ENCODE data around the gene WNT11.

Gene WNT11

DNA sequence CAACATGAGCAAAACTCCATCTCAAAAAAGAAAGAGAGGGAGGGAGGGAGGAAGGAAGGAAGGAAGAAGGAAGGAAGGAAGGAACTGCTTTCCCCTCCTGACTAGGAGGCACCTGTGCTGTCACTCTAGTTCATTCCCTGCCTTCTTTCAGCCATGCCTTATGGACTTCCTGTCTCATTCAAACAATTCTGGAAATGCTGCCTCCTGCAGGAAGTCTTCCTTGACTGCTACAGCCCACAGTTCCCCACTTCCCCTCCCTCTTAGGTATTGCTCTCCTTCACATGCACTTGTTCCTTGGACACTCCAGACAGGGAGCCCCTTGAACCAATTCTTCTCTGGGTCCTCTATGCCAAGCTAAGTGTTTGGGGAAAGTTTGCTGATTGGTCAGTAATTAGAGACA, 31.6 kb upstream of the WNT11 start:
- DNase-seq (ENCODE audit: low read depth in 2 of 2) = no peak

DNA sequence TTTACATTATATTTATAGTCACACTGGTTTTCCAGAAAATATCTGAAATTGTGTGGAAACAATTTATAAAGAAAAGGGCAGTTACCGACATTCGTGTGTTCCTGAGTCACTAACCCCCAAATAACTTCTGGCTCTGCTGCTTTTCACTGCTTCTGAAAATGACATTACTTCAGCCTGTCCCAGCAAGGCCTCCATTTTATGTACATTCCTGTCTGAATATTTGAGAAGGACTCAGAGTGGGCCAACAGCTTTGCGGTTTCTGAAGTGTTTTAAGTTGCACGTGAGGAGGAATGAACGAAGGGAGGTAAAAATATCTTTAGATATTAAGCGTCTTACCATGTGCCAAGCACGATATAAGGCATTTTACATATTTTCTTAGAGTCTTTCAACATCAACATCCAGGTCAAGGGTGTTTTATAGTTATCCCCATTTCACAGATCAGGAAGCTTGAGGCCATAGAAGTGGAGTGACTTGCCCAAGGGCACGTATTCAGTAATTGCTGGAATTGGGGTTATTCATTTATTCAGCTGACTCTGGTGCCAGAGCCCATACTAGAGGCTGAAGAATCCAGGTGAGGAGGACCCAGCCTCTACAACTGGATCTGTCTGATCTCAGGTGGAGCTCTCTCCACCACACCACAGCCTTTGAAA, 30.8 kb upstream of the WNT11 start:
- DNase-seq (ENCODE audit: low read depth in 2 of 2) = no peak

DNA sequence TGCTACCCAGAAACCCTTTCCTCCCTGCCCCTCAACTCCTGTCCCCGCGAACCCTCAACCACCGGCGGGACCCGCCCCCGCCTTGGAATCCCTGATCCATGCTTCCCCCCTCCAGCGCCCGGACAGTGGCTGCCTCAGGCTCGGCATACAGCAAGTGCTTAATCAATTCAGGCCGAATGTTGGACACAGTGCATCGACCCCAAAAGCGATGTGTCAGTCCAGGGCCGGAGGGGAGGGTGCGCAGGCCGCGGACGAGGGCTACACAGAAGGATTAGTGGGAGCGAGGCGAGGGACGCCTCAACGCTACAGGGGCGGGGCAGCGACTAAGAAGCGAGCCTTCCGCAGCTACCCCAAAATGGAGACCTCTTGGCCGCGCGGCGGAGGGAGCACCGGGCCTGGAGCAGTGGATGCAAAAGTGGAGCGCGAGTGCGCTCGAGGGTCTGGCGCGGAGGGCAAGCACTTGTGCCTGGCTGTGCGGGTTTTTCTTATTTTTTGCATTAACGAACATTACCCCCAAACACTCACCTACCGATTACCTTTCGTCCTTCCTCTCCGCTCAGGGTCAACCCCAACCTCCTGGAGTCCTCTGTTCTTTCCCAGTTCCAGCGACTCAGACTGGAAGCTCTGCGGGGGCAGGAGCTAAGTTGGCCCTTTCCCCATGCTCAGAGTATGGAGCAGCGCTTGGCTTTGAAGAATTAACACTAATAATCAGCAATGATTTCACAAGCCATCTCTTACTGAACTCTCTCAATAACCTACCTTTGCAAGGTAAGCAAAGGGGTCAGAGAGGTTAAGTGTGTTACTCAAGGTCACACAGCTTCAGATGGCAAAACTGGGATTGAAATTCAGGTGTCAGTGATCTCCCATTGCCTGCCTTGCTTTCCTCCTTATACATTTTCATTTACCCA, 30.0 kb upstream of the WNT11 start:
- DNase-seq (ENCODE audit: low read depth in 2 of 2) = no peak

DNA sequence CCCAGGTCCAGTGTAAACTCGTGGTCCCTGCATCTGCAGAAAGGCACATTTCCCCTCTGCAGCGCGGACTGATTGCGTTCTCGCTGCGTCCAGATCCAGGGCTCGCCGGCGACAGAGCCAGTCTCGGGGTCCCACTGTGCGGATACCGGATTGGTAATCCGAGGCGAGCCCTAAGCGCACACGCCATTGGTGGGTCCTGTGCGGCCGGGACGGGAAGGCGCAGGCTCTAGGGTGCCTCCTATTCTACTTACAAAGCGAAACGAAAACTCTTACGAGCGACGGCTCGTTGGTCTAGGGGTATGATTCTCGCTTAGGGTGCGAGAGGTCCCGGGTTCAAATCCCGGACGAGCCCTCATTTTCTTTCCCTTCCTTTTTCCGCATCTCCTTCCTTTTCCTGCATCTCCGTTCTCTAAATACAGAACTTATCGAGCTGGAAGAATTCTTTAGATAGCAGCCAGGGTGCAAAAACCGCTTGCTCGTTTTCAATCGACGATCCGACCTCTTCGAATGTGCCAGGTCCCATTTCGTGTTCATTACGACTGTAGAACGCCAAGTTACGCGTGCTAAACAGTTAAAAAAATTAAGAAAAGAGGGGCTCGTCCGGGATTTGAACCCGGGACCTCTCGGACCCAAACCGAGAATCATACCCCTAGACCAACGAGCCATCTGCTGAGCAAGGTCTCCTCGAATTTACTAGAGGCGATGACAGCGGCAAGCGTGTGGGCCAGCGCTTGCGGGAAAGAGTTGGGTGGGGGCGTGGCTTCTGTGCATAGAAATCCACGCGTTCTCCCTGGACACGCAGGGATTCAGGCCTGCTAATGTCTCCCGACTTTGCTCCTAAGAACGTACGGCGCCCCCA, 29.2 kb upstream of the WNT11 start:
- peak; percentile 80 to 83 for DNase-seq (ENCODE audit: low read depth in 2 of 2)

DNA sequence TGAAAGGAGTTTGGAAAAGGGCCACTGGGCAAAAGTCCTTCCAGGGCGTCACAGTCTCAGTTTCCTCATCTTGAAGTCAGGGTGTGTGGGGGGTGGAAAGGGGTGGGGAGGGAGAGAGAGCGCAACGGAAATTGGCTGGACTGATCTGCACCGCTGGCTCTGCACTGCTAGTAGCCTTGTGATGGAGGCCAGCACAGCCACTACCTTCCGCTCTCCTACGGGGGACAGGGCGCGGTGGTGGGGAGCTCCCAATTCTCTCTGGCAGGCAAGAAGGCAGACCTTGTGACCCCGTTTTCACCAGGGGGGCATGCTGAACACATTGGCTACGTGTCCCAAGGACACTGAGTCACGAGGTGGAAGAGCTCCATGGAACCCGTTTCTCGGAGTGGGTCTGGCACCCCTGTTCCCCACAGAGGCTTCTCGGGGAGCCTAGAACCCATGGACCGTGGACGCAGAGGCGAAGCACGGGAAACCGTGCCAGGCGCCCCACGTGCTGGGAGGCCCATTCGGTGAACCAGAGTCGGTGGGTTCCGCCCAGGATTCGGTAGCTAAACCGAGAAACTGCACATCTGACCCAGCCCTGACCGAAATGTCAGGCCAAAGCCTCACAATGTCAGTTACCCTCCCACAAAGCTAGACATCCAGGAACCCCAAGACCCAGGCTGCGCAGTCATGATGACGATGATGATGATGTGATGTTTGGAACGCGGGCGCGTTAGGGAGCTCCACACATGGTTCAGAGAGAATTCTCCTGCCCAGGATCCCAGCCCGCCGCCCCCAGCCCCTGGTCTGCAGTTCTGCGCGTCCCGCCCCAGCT, 28.3 kb upstream of the WNT11 start:
- no peak for DNase-seq (ENCODE audit: low read depth in 2 of 2)

DNA sequence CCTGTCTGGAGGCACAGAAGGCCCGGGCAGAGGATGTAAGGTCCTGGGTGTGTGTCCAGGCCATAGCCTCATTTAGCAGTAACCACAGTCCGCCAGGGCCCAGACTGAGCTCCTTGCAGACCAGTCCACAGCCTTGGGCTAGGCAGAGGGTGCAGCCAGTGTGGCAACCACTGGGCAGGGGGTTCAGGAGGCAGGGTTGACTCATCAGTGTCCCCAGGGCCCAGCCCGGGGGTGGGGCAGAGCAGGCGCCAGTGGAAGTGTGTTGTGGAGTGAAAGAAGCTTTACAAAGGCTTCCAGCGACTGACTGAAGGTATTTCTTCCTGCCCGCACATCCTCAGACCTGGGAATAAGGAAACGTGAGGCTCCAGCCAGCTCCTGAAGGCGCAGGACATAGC, 27.7 kb upstream of the WNT11 start:
- DNase-seq (ENCODE audit: low read depth in 2 of 2) = no peak

DNA sequence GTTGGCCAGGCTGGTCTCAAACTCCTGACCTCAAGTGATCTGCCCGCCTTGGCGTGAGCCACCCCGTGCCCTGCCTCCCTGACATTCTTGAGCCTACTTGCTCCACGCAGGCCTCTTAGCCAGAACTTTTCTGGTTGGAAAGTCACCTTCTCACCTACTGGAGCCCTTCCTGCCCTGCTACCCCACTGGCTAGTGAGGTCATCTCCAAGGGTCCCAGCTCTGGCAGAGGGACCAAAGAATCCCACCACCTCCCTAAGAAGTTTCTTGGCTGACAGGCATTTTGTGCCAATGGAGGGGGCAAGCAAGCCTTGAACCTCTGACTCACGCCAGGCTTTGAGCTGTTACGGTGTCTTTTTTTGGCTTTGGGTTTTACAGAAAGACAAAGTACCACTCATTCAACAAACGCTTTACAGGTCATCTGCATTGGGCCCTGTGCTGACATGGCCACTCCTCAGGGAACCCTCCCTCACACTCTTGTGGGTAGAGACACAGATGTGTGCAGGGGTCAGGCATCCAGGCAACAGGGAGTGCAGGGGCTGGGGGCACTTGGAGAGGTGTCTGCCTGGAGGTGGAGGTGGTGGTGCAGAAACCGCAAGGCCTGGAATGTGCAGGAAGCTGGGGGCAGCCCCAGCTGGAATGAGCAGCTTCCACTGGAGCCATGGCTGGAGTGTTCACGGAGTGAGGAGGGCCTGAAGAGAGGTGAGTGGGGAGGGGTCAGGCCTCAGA, 27.1 kb upstream of the WNT11 start:
- DNase-seq (ENCODE audit: low read depth in 2 of 2) = no peak

DNA sequence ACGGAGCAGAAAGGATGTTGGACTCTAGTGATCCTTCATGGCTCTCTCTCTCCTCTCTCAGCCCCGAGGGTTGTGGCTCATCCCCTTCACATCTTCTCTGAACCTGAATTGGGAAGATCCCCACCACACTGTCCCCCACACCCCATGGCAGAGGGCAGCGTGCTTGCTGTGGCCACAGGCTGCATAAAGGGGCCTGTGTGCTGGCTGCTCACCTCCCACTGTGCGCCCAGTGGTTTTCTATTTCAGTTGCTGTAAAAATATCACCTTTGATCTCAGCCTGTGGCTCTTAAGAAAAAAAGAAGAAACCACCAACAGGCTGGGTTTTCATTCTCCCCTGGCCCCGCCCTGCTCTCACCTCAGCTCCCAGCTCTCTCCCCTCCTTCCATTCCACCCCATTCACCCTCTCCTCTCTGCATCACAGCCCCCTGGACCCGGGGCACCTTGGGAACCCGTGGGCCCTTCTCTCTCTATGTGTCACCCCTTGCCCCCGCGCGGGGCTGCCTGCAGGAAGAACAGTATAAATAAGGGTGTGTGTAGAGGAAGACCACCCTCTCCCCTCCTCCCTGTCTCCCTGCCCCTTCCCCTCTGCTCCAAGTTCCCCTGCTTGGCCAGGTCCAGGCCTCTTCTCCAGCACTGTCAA, 25.8 kb upstream of the WNT11 start:
- DNase-seq (ENCODE audit: low read depth in 2 of 2) = no peak

DNA sequence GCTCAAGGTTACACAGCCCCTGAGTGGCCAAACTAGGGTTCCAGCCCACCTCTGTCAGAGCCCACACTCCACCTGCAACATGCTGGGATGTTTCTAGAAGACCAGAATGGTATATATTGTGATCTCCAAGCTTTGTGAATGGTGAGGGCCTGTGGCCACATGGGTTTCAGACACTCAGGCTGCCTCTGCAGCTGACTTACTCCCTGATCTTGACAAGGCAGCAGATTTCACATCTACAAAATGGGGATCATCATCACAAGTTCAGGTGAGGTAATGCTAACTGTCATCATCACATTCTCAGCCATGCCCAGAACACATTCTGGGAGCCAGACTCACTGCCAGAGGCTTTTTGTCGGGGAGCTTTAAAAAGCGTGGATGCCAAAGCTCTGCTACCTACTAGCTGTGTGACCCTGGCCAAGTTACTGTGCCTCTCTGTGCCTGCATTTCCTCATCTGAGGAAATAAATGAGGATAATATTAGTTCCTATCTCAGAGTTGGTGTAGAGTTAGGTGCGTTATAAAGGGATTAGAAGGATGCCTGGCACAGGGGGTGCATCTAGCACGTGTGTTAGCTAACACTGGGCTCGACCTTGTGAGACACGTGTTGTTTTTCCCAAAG, 24.9 kb upstream of the WNT11 start:
- DNase-seq (ENCODE audit: low read depth in 2 of 2) = no peak

DNA sequence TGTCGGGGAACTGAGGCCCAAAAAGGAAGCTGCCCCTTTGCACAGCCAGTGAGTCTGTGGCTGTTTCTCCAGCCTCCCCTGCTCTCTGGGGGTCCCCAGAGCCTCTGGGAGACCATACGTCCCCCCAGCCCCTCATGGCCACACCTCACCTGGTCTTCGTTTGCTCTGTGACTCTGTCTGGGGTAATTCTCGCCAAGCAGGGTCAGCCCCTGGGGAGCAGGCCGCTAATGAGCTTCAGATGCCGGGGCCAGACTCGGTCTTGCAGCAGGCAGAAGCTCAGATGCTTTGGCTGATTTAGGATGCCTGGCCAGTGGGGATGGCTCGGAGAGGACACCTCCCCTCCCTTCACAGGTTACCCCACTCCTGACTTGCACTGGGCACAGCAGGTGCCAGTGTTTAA, 24.1 kb upstream of the WNT11 start:
- no peak for DNase-seq (ENCODE audit: low read depth in 2 of 2)

DNA sequence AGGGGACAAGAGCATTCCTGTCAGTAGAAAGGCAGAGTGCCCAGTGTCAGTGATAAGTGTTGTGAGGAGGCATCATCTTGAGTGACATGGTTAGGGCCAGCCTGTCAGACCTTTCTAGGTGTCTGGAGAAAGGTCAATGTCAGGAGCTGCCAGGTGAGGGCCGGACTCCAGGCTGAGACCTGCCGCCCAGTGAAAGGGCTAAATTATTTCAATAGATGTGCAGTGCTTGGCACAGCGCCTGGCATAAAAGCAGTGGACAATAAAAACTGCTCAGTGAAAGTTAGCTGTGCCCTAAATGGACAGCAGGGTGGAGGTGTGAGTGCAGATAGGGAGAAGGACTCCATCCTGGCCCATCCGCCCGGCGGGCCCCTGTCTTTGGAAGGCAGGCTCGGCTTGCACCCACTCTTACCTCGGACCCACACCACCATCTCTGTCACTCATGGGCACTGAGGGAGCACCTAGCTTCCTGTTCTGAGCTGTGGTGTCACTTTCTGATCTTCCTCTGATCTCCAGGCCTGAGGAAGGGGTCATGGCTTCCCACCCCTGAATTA, 23.5 kb upstream of the WNT11 start:
- DNase-seq (ENCODE audit: low read depth in 2 of 2) = no peak

DNA sequence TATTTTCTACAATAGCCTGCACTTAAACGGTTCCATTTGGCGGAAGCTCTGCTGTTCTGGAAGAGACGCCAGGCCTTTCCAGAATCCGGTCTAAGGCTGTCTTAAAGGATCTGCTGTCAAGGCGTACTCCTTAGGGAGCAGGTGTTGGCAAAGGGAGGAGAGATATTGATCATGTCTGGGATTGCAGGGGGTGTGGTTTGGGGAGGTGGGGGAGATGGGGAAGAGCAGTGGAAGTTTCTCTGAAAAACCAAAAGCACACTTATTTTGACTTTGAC, 22.5 kb upstream of the WNT11 start:
- no peak for DNase-seq (ENCODE audit: low read depth in 2 of 2)

DNA sequence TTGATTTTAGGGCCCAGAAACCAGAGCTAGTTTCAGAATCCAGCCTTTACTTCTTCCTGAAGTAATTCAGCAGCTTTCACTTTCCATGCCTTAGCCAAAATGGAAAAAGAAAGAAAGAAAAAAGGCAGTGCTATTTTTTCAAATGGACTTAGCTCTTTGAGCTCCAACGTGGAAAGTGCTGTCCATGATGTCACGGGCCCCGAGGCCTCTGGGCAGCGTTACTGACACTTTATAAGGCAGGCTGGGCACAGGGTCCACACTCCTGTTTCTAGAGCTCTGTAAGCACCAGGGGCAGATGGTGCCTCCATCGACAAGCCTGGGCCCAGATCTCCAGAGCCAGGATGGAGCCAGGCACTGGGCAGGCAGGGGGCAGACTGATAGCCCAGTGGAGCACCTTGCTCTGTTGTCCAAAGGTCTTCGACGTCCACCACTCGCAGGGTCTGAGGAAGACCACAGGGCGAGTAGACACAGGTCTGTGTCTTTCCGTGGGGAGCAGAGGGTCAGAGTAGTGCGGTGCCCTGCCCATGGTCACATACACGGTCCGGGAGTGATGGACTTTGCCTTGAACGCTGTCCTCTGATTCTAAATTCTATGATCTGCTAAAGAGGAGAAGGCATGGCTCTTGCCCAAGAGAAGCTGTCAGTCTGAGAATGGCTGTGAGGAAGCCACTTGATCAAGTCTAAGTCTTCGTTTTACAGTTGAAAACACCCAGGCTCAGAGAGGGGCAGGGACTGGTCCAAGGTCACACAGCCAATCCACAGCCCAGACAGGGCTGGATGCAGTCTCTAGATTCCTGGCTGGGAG, 22.0 kb upstream of the WNT11 start:
- DNase-seq (ENCODE audit: low read depth in 2 of 2) = no peak

DNA sequence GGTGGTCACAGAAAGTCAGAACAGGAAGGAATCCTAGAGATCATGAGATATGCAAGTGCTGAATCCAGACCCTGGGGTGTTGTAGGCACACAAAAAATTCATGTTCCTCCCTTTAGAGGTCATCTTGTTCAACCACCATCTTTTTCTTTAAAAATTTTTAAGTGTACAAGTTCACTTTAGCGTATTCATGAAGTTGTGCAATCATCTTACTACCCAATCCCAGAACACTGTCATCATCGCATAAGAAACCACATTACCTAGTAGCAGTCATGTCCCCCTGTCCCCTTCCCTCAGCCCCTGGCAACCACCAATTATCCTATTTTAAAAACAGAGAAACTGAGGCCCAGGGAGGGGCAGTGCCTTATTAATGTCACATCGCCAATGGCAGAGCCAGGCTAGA, 20.3 kb upstream of the WNT11 start:
- DNase-seq (ENCODE audit: low read depth in 2 of 2) = no peak

DNA sequence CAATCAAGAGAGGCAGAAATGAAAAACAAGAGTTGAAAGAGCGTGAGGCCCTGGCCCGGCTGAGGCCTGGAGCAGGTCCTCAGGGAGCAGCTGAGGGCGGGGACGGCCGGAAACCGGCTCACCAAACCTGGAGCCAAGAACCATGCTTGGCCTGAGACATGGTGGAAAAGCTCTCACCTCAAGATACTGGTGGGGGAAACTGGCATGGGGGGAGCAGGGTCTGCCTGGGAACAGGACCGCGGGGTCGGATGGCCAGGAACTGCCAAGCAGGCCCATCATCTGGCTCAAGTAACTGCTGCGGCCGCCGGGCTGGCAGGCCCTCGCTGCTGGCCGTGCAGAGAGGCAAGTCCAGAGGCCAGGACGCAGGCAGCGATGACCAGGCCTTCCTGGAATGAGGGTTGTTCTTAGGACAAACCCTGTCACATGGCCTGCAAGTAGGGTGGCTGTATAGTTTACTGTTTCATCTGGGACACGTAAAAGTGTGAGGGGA, 18.9 kb upstream of the WNT11 start:
- DNase-seq (ENCODE audit: low read depth in 2 of 2) = no peak

DNA sequence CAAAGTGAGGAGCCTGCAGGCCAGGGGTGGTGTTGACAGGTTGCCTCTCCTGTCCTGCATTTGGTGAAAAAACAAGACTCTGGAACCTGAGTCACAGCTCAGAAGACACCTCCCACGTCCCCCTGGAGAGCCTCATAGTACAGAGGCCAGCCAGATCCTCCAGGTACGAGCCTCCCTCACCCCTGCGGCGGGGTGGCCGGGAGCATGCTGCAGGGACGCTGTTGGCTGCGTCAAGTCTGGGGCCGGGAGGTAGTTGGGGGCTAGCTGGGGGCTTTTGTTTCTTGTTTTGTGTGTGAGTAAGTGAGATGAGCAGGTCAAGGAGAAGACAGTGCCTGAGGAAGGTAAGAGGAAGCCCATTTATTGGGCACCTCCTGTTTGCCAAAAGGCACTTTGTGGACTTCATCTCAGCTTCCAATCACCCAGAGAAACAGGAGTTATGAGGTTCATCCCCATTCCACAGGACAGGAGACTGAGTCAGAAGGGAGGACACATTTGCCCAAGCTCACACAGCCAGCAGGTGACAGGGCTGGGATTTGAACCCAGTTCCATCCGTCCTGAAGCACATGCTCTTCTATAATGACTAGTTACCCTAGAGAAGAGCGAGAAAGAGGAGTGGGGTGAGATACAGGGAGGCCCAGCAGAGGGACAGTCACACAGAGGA, 18.3 kb upstream of the WNT11 start:
- DNase-seq (ENCODE audit: low read depth in 2 of 2) = no peak

DNA sequence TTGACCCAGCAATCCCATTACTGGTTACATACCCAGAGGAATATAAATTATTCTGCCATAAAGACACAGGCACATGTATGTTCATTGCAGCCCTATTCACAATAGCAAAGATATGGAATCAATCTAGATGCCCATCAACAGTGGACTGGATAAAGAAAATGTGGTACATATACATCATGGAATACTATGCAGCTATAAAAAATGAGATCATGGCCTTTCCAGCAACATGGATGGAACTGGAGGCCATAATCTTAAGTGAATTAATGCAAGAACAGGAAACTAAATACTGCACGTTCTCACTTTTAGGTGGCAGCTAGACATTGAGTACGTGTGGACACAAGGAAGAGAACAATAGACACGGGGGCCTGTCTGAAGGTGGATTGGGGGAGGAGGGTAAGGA, 15.1 kb upstream of the WNT11 start:
- no peak for DNase-seq (ENCODE audit: low read depth in 2 of 2)

DNA sequence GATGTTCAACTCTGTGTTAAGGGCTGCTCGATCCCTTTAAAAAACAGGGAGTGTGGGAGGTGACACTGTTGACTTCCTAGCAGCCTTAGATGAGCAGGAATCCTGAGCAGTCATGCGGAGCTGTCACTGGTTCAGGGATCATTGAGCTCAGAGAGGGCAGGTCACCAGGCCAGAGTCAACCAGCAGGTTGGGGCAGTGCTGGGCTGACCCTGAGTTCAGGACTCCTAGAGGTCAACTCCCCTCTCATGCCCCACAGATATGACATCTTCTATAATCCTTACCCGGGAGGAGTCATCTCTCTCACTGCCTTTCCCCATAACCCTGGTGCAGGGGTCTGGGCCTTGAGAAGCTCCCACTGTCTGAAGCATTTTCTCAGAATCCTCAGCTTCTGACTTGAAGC, 12.9 kb upstream of the WNT11 start:
- no peak for DNase-seq (ENCODE audit: low read depth in 2 of 2)

Measured in activated CD8-positive, alpha-beta memory T cell treated with anti-CD3 and anti-CD28 coated beads for 4 hours (primary cell).